HEK293 (cell line): ENCODE data around the gene GTF2H2C.

Source experiments
- AEBP2 ChIP-seq: fragments of 450-650 bp; formaldehyde crosslinking; IDR thresholded peaks from 2 replicates; pipeline ENCODE4 v1.5.1; 2016; ENCODE audit warnings: missing biosample characterization, missing genetic modification characterization, borderline replicate concordance
- ATF2 ChIP-seq: fragments of 450-650 bp; formaldehyde crosslinking; IDR thresholded peaks from 2 replicates; pipeline ENCODE4 v1.5.1; 2016; ENCODE audit warnings: missing biosample characterization, missing genetic modification characterization, low read depth
- BCL11A ChIP-seq: fragments of 450-650 bp; formaldehyde crosslinking; IDR thresholded peaks from 2 replicates; pipeline ENCODE4 v1.5.1; 2016; ENCODE audit warnings: low read depth, missing biosample characterization, missing genetic modification characterization
- FEZF1 ChIP-seq: fragments of 450-650 bp; formaldehyde crosslinking; IDR thresholded peaks from 2 replicates; pipeline ENCODE4 v1.5.1; 2016; ENCODE audit warnings: missing biosample characterization, missing genetic modification characterization
- HOXA7 ChIP-seq: sonication (generic); formaldehyde crosslinking; IDR thresholded peaks from 2 replicates; pipeline ENCODE4 v1.8.1; 2022; ENCODE audit warnings: missing genetic modification reagents, borderline replicate concordance
- KLF1 ChIP-seq: fragments of 450-650 bp; formaldehyde crosslinking; IDR thresholded peaks from 2 replicates; pipeline ENCODE4 v1.5.1; 2016; ENCODE audit warnings: missing biosample characterization, missing genetic modification characterization
- KLF17 ChIP-seq: fragments of 450-650 bp; formaldehyde crosslinking; IDR thresholded peaks from 2 replicates; pipeline ENCODE4 v1.5.1; 2016; ENCODE audit warnings: missing biosample characterization, missing genetic modification characterization
- KLF7 ChIP-seq: fragments of 450-650 bp; formaldehyde crosslinking; IDR thresholded peaks from 2 replicates; pipeline ENCODE4 v1.5.1; 2016; ENCODE audit warnings: missing biosample characterization, missing genetic modification characterization, borderline replicate concordance
- OVOL3 ChIP-seq: fragments of 450-650 bp; formaldehyde crosslinking; IDR thresholded peaks from 2 replicates; pipeline ENCODE4 v1.5.1; 2016; ENCODE audit warnings: missing biosample characterization, missing genetic modification characterization
- SALL2 ChIP-seq: fragments of 450-650 bp; formaldehyde crosslinking; IDR thresholded peaks from 2 replicates; pipeline ENCODE4 v1.5.0; 2017; ENCODE audit warnings: missing biosample characterization, mild to moderate bottlenecking, missing genetic modification characterization, borderline replicate concordance
- ZBTB1 ChIP-seq: fragments of 450-650 bp; formaldehyde crosslinking; IDR thresholded peaks from 2 replicates; pipeline ENCODE4 v1.5.1; 2016; ENCODE audit warnings: missing biosample characterization, missing genetic modification characterization
- ZBTB11 ChIP-seq: fragments of 450-650 bp; formaldehyde crosslinking; conservative IDR thresholded peaks from 2 replicates; pipeline ENCODE4 v1.5.1; 2016; ENCODE audit warnings: low read depth, missing biosample characterization, missing genetic modification characterization
- ZBTB49 ChIP-seq: fragments of 450-650 bp; formaldehyde crosslinking; IDR thresholded peaks from 2 replicates; pipeline ENCODE4 v1.5.1; 2016; ENCODE audit warnings: missing biosample characterization, missing genetic modification characterization, low read depth
- ZFHX2 ChIP-seq: fragments of 450-650 bp; formaldehyde crosslinking; conservative IDR thresholded peaks from 2 replicates; pipeline ENCODE4 v1.5.1; 2016; ENCODE audit warnings: missing biosample characterization, missing genetic modification characterization
- ZNF132 ChIP-seq: fragments of 450-650 bp; formaldehyde crosslinking; IDR thresholded peaks from 2 replicates; pipeline ENCODE4 v1.5.1; 2017; ENCODE audit warnings: missing biosample characterization, missing genetic modification characterization, borderline replicate concordance
- ZNF157 ChIP-seq: fragments of 450-650 bp; formaldehyde crosslinking; IDR thresholded peaks from 2 replicates; pipeline ENCODE4 v1.5.1; 2016; ENCODE audit warnings: missing biosample characterization, missing genetic modification characterization
- ZNF174 ChIP-seq: fragments of 450-650 bp; formaldehyde crosslinking; IDR thresholded peaks from 2 replicates; pipeline ENCODE4 v1.5.0; 2017; ENCODE audit warnings: missing biosample characterization, mild to moderate bottlenecking, missing genetic modification characterization
- ZNF404 ChIP-seq: fragments of 450-650 bp; formaldehyde crosslinking; IDR thresholded peaks from 2 replicates; pipeline ENCODE4 v1.5.1; 2017; ENCODE audit warnings: missing biosample characterization, missing genetic modification characterization
- ZNF544 ChIP-seq: fragments of 450-650 bp; formaldehyde crosslinking; IDR thresholded peaks from 2 replicates; pipeline ENCODE4 v1.5.0; 2017; ENCODE audit warnings: missing biosample characterization, missing genetic modification characterization
- ZNF555 ChIP-seq: fragments of 450-650 bp; formaldehyde crosslinking; conservative IDR thresholded peaks from 2 replicates; pipeline ENCODE4 v1.5.1; 2017; ENCODE audit warnings: missing biosample characterization, mild to moderate bottlenecking, missing genetic modification characterization, inconsistent platforms
- ZNF560 ChIP-seq: fragments of 450-650 bp; formaldehyde crosslinking; IDR thresholded peaks from 2 replicates; pipeline ENCODE4 v1.5.1; 2017; ENCODE audit warnings: missing biosample characterization, missing genetic modification characterization, borderline replicate concordance
- ZNF580 ChIP-seq: fragments of 450-650 bp; formaldehyde crosslinking; IDR thresholded peaks from 2 replicates; pipeline ENCODE4 v1.5.1; 2016; ENCODE audit warnings: missing biosample characterization, missing genetic modification characterization
- ZNF747 ChIP-seq: fragments of 450-650 bp; formaldehyde crosslinking; IDR thresholded peaks from 2 replicates; pipeline ENCODE4 v1.5.1; 2016; ENCODE audit warnings: missing biosample characterization, missing genetic modification characterization
- ZSCAN18 ChIP-seq: fragments of 450-650 bp; formaldehyde crosslinking; IDR thresholded peaks from 2 replicates; pipeline ENCODE4 v1.5.1; 2016; ENCODE audit warnings: missing biosample characterization, missing genetic modification characterization
- TF ChIP-seq, protein P1 (sequence below): fragments of 450-650 bp; formaldehyde crosslinking; IDR thresholded peaks from 2 replicates; pipeline ENCODE4 v1.5.1; 2016; ENCODE audit warnings: missing biosample characterization, missing genetic modification characterization

Gene GTF2H2C

GRCh38 chr5:69517763-69518212, 42.2 kb upstream of the GTF2H2C start (continued):
- no peak for TF ChIP-seq ZNF747 (tag by site-specific recombination)
- TF ChIP-seq BCL11A, result peak; percentile 99
- 0 out of 2 replicates have a peak, but pooled peaks have one; percentile 42 for TF ChIP-seq ATF2 (tag by site-specific recombination)
- TF ChIP-seq, protein P1, sequence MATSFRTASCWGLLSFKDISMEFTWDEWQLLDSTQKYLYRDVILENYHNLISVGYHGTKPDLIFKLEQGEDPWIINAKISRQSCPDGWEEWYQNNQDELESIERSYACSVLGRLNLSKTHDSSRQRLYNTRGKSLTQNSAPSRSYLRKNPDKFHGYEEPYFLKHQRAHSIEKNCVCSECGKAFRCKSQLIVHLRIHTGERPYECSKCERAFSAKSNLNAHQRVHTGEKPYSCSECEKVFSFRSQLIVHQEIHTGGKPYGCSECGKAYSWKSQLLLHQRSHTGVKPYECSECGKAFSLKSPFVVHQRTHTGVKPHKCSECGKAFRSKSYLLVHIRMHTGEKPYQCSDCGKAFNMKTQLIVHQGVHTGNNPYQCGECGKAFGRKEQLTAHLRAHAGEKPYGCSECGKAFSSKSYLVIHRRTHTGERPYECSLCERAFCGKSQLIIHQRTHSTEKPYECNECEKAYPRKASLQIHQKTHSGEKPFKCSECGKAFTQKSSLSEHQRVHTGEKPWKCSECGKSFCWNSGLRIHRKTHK (tag by site-specific recombination), result no peak
- peak; percentile 94 for TF ChIP-seq KLF1 (tag by site-specific recombination)
- no peak for TF ChIP-seq ZNF174 (tag by site-specific recombination)
- TF ChIP-seq AEBP2 (tag by site-specific recombination), result no peak
- TF ChIP-seq ZBTB11 (tag by site-specific recombination), result no peak
- TF ChIP-seq ZNF560 (tag by site-specific recombination), result no peak
- peak; percentile 91 for TF ChIP-seq KLF17
- TF ChIP-seq ZNF404, result no peak
- TF ChIP-seq OVOL3 (tag by site-specific recombination), result peak; percentile 89
- TF ChIP-seq KLF7 (tag by site-specific recombination), result peak; percentile 96; the same call in 1 of the 2 replicates
- no peak for TF ChIP-seq ZNF544 (tag by site-specific recombination)
- peak; percentile 97 for TF ChIP-seq FEZF1 (tag by site-specific recombination)
- no peak for TF ChIP-seq ZFHX2 (tag by site-specific recombination)
- TF ChIP-seq ZNF580, result peak; percentile 80; the same call in 1 of the 2 replicates
- no peak for TF ChIP-seq ZBTB49 (tag by site-specific recombination)
- no peak for TF ChIP-seq ZSCAN18 (tag by site-specific recombination)
- no peak for TF ChIP-seq HOXA7 (CRISPR knock-in tag)
- TF ChIP-seq ZBTB1, result no peak; the same call in 1 of the 2 replicates
- TF ChIP-seq ZNF132, result no peak
- TF ChIP-seq SALL2, result no peak
- no peak for TF ChIP-seq ZNF157 (tag by site-specific recombination)
- TF ChIP-seq ZNF555, result no peak
